Cerebellar cortex (tissue), 1 donor: ENCODE data around the gene FZD4.
"Not testable (repeated sequence)": the region's sequence is repeated elsewhere in the genome, so short reads cannot be mapped to it uniquely, and the experiment has no call there.

Experiments used
- DNase-seq: peaks from one replicate; pipeline ENCODE4 v3.0.0-alpha.2; 2015; ENCODE audit warnings: low spot score

The FZD4 gene

GRCh38 chr11:86972734-86973133 is 17.5 kb upstream of the FZD4 start:
- no peak for DNase-seq

- no peak for DNase-seq
Measured at GRCh38 chr11:86969258-86969657, 14.1 kb upstream of the FZD4 start.

- DNase-seq, result not testable (repeated sequence)
Measured at GRCh38 chr11:86967601-86968000, 12.4 kb upstream of the FZD4 start.

GRCh38 chr11:86957976-86958646 is 2.9 kb upstream of the FZD4 start:
- DNase-seq, result no peak

- no peak for DNase-seq
Measured at GRCh38 chr11:86956905-86957195, 1.7 kb upstream of the FZD4 start.

GRCh38 chr11:86955111-86955360 is 159 bp downstream of the FZD4 start:
- no peak for DNase-seq

GRCh38 chr11:86954269-86955110 is 705 bp downstream of the FZD4 start:
- DNase-seq, result peak; percentile 30

GRCh38 chr11:86952221-86952875 is 2.8 kb downstream of the FZD4 start:
- DNase-seq, result no peak

GRCh38 chr11:86951706-86952105 is 3.5 kb downstream of the FZD4 start:
- DNase-seq, result no peak

- no peak for DNase-seq
Measured at GRCh38 chr11:86950661-86950995, 4.6 kb downstream of the FZD4 start.

- no peak for DNase-seq
Measured at GRCh38 chr11:86949995-86950660, 5.1 kb downstream of the FZD4 start.

GRCh38 chr11:86948733-86949132 is 6.5 kb downstream of the FZD4 start:
- DNase-seq, result no peak

- no peak for DNase-seq
Measured at GRCh38 chr11:86947541-86947940, 7.7 kb downstream of the FZD4 start.

- not testable (repeated sequence) for DNase-seq
Measured at GRCh38 chr11:86943505-86943904, 11.7 kb downstream of the FZD4 start.

GRCh38 chr11:86941871-86942599 is 13.2 kb downstream of the FZD4 start:
- DNase-seq, result no peak

- no peak for DNase-seq
Measured at GRCh38 chr11:86941077-86941870, 13.9 kb downstream of the FZD4 start.

- DNase-seq, result no peak
Measured at GRCh38 chr11:86940122-86940777, 14.9 kb downstream of the FZD4 start.

- DNase-seq, result peak; percentile 73
Measured at GRCh38 chr11:86938900-86939880, 16.0 kb downstream of the FZD4 start.

GRCh38 chr11:86938203-86938899 is 16.8 kb downstream of the FZD4 start:
- no peak for DNase-seq
